ENCODE results near the gene CRK. TPM values are rescaled to one million over a fixed set of nuclear protein-coding genes. Genes with fewer than 3 reads are reported as not detected.

The CRK gene
- total and polyA plus RNA-seq, 11 donors, result 17.0 to 49.0 (median 42.2) TPM

- peaks cover 0 to 52% (median 20%) of the 10 kb centered on the region in 12 donors for H3K4me1 ChIP-seq
- H3K27ac ChIP-seq, result no peak overlapping the region
- DNase-seq (peak in 1 of 5 donors; percentile 26), ATAC-seq (peak in 3 of 4 donors; percentile 19 to 26 (median 19))
- no peak overlapping the region for H3K4me3 ChIP-seq
- H3K27me3 ChIP-seq, result no peaks in the 10 kb centered on the region
- TF ChIP-seq, protein P1, sequence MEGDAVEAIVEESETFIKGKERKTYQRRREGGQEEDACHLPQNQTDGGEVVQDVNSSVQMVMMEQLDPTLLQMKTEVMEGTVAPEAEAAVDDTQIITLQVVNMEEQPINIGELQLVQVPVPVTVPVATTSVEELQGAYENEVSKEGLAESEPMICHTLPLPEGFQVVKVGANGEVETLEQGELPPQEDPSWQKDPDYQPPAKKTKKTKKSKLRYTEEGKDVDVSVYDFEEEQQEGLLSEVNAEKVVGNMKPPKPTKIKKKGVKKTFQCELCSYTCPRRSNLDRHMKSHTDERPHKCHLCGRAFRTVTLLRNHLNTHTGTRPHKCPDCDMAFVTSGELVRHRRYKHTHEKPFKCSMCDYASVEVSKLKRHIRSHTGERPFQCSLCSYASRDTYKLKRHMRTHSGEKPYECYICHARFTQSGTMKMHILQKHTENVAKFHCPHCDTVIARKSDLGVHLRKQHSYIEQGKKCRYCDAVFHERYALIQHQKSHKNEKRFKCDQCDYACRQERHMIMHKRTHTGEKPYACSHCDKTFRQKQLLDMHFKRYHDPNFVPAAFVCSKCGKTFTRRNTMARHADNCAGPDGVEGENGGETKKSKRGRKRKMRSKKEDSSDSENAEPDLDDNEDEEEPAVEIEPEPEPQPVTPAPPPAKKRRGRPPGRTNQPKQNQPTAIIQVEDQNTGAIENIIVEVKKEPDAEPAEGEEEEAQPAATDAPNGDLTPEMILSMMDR (IDR thresholded peaks at IDR 0.05), result no peak
- no peak for TF ChIP-seq POLR2A (IDR thresholded peaks at IDR 0.05)
- 64 to 70% (median 70%) methylated on average over 10 of the region's 10 CpGs for WGBS, 4 donors
- H3K9me3 ChIP-seq, result no peaks in the 10 kb centered on the region
- H3K36me3 ChIP-seq, result peaks cover 0 to 70% (median 49%) of the 10 kb centered on the region in 9 donors
- intact Hi-C loops (cut with DNase I), result no loop called here
Observed at GRCh38 chr17:1503699-1504098, 47.7 kb upstream of the CRK start.

- Histone ChIP-seq H3K4me1 (peaks cover 4 to 50% (median 35%) of the 10 kb centered on the region in 12 donors), H3K27me3 (no peaks in the 10 kb centered on the region), H3K27ac (no peak overlapping the region), H3K36me3 (peaks cover 0 to 62% (median 43%) of the 10 kb centered on the region in 9 donors), H3K9me3 (no peaks in the 10 kb centered on the region), H3K4me3 (no peak overlapping the region)
- WGBS, 4 donors, result 80 to 84% (median 83%) methylated on average over 9 of the region's 9 CpGs
- ATAC-seq (no peak), DNase-seq (no peak)
- intact Hi-C loops (cut with DNase I), result no loop called here
- TF ChIP-seq POLR2A (IDR thresholded peaks at IDR 0.05), result no peak
- TF ChIP-seq, protein P1 (IDR thresholded peaks at IDR 0.05), result no peak
Observed at GRCh38 chr17:1498869-1499268, 42.8 kb upstream of the CRK start.

- Histone ChIP-seq H3K9me3 (no peaks in the 10 kb centered on the region), H3K27me3 (no peaks in the 10 kb centered on the region), H3K4me3 (no peak overlapping the region), H3K27ac (no peak overlapping the region), H3K36me3 (peaks cover 0 to 62% (median 38%) of the 10 kb centered on the region in 9 donors), H3K4me1 (peaks cover 9 to 56% (median 41%) of the 10 kb centered on the region in 12 donors)
- ATAC-seq, result no peak
- TF ChIP-seq, protein P1 (IDR thresholded peaks at IDR 0.05), result no peak
- TF ChIP-seq POLR2A (IDR thresholded peaks at IDR 0.05), result no peak
- no peak for DNase-seq
- intact Hi-C loops (cut with DNase I), result no loop called here
- WGBS, 4 donors, result 52 to 75% (median 68%) methylated on average over 2 of the region's 2 CpGs
Observed at GRCh38 chr17:1498233-1498632, 42.2 kb upstream of the CRK start.

GRCh38 chr17:1497831-1498230 is 41.8 kb upstream of the CRK start:
- no peak for ATAC-seq
- no peak for TF ChIP-seq POLR2A (IDR thresholded peaks at IDR 0.05)
- TF ChIP-seq, protein P1 (IDR thresholded peaks at IDR 0.05), result no peak
- intact Hi-C loops (cut with DNase I), result no loop called here
- H3K27me3 ChIP-seq, result no peaks in the 10 kb centered on the region
- no peak for DNase-seq
- H3K9me3 ChIP-seq, result no peaks in the 10 kb centered on the region
- H3K36me3 ChIP-seq, result peaks cover 0 to 61% (median 38%) of the 10 kb centered on the region in 9 donors
- no peak overlapping the region for H3K4me3 ChIP-seq
- 62 to 84% (median 68%) methylated on average over 15 of the region's 15 CpGs for WGBS, 4 donors
- peaks cover 9 to 60% (median 43%) of the 10 kb centered on the region in 12 donors for H3K4me1 ChIP-seq
- H3K27ac ChIP-seq, result peak overlapping the region in 2 of 12 donors; percentile 9 to 100
